ENCODE data around the gene PLEKHO2. TPM values are rescaled to one million over a fixed set of nuclear protein-coding genes. Genes with fewer than 3 reads are reported as not detected.

The PLEKHO2 gene
- total RNA-seq, 1 experiment from 2014 or later: 4.5 TPM

- no TSS peak for BruUV-seq (replicated peaks)
- ChIA-PET CTCF (no interaction called here), POLR2A (no interaction called here)
Measured at GRCh38 chr15:64858021-64858575, 16.4 kb downstream of the PLEKHO2 start.

GRCh38 chr15:64859226-64859625, 17.5 kb downstream of the PLEKHO2 start:
- no peaks in the 10 kb centered on the region for H3K9me3 Mint-ChIP-seq (ENCODE audit: unreplicated experiment)
- Histone ChIP-seq H3K4me3 (ENCODE audit: low read depth, low read length) (no peak overlapping the region), H3K27me3 (replicated peaks; ENCODE audit: control insufficient read depth, insufficient read depth, low read length) (no peaks in the 10 kb centered on the region), H3K4me1 (0 out of 2 replicates have a peak, but pooled peaks cover 6% of the 10 kb centered on the region), H3K36me3 (ENCODE audit: control insufficient read depth, insufficient read depth, low read length) (no peaks in the 10 kb centered on the region), H3K9me3 (no peaks in the 10 kb centered on the region)
- intact Hi-C loops (cut with micrococcal nuclease; ENCODE audit: unreplicated experiment): no loop called here
- ChIA-PET CTCF (interaction anchor here (0.6 to 1.0 kb wide), 2 partner anchors 36 to 207 kb away, joined by 3 read pairs; no protein-coding TSS in a partner anchor), POLR2A (no interaction called here)
- H3K27me3 Mint-ChIP-seq (ENCODE audit: insufficient read depth, unreplicated experiment): no peaks in the 10 kb centered on the region
- no peak overlapping the region for H3K4me3 Mint-ChIP-seq (ENCODE audit: unreplicated experiment)
- no peak overlapping the region for H3K27ac Mint-ChIP-seq (ENCODE audit: unreplicated experiment)
- H3K4me1 Mint-ChIP-seq (ENCODE audit: low read depth, unreplicated experiment): peaks cover 7% of the 10 kb centered on the region
- BruUV-seq (replicated peaks): no TSS peak
- no peak for DNase-seq
- TF ChIP-seq, protein P1, sequence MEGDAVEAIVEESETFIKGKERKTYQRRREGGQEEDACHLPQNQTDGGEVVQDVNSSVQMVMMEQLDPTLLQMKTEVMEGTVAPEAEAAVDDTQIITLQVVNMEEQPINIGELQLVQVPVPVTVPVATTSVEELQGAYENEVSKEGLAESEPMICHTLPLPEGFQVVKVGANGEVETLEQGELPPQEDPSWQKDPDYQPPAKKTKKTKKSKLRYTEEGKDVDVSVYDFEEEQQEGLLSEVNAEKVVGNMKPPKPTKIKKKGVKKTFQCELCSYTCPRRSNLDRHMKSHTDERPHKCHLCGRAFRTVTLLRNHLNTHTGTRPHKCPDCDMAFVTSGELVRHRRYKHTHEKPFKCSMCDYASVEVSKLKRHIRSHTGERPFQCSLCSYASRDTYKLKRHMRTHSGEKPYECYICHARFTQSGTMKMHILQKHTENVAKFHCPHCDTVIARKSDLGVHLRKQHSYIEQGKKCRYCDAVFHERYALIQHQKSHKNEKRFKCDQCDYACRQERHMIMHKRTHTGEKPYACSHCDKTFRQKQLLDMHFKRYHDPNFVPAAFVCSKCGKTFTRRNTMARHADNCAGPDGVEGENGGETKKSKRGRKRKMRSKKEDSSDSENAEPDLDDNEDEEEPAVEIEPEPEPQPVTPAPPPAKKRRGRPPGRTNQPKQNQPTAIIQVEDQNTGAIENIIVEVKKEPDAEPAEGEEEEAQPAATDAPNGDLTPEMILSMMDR (IDR thresholded peaks at IDR 0.05; ENCODE audit: insufficient read depth in 1 of 2, low read depth in 1 of 2, low read length in 1 of 2, severe bottlenecking in 1 of 2, unreplicated experiment in 1 of 2): no peak
- no peaks in the 10 kb centered on the region for H3K36me3 Mint-ChIP-seq (ENCODE audit: insufficient read depth, unreplicated experiment)

More at GRCh38 chr15:64858021-64858575, 16.4 kb downstream of the PLEKHO2 start:
- peaks cover 7% of the 10 kb centered on the region for H3K4me1 Mint-ChIP-seq (ENCODE audit: low read depth, unreplicated experiment)
- Histone ChIP-seq H3K4me3 (ENCODE audit: low read depth, low read length) (no peak overlapping the region), H3K9me3 (no peaks in the 10 kb centered on the region), H3K4me1 (0 out of 2 replicates have a peak, but pooled peaks cover 6% of the 10 kb centered on the region), H3K36me3 (ENCODE audit: control insufficient read depth, insufficient read depth, low read length) (no peaks in the 10 kb centered on the region), H3K27me3 (replicated peaks; ENCODE audit: control insufficient read depth, insufficient read depth, low read length) (no peaks in the 10 kb centered on the region)
- no peaks in the 10 kb centered on the region for H3K36me3 Mint-ChIP-seq (ENCODE audit: insufficient read depth, unreplicated experiment)
- DNase-seq: no peak
- no peak overlapping the region for H3K4me3 Mint-ChIP-seq (ENCODE audit: unreplicated experiment)
- intact Hi-C loops (cut with micrococcal nuclease; ENCODE audit: unreplicated experiment): no loop called here
- TF ChIP-seq, protein P1 (IDR thresholded peaks at IDR 0.05; ENCODE audit: insufficient read depth in 1 of 2, low read depth in 1 of 2, low read length in 1 of 2, severe bottlenecking in 1 of 2, unreplicated experiment in 1 of 2): no peak
- no peaks in the 10 kb centered on the region for H3K9me3 Mint-ChIP-seq (ENCODE audit: unreplicated experiment)
- H3K27me3 Mint-ChIP-seq (ENCODE audit: insufficient read depth, unreplicated experiment): no peaks in the 10 kb centered on the region
- no peak overlapping the region for H3K27ac Mint-ChIP-seq (ENCODE audit: unreplicated experiment)

- intact Hi-C loops (cut with micrococcal nuclease; ENCODE audit: unreplicated experiment): loop anchor here (10.0 kb wide), 1 partner anchor 83 kb away; no protein-coding TSS in a partner anchor
- ChIA-PET POLR2A (no interaction called here), CTCF (no interaction called here)
- H3K9me3 ChIP-seq: no peaks in the 10 kb centered on the region
- no TSS peak for BruUV-seq (replicated peaks)
- no peak for DNase-seq
- H3K36me3 Mint-ChIP-seq (ENCODE audit: insufficient read depth, unreplicated experiment): no peaks in the 10 kb centered on the region
- H3K27me3 ChIP-seq (replicated peaks; ENCODE audit: control insufficient read depth, insufficient read depth, low read length): no peaks in the 10 kb centered on the region
- H3K27me3 Mint-ChIP-seq (ENCODE audit: insufficient read depth, unreplicated experiment): no peaks in the 10 kb centered on the region
- H3K4me3 ChIP-seq (ENCODE audit: low read depth, low read length): no peak overlapping the region
- H3K4me3 Mint-ChIP-seq (ENCODE audit: unreplicated experiment): no peak overlapping the region
- no peak overlapping the region for H3K27ac Mint-ChIP-seq (ENCODE audit: unreplicated experiment)
- H3K36me3 ChIP-seq (ENCODE audit: control insufficient read depth, insufficient read depth, low read length): no peaks in the 10 kb centered on the region
- 0 out of 2 replicates have a peak, but pooled peaks cover 6% of the 10 kb centered on the region for H3K4me1 ChIP-seq
- TF ChIP-seq, protein P1 (IDR thresholded peaks at IDR 0.05; ENCODE audit: insufficient read depth in 1 of 2, low read depth in 1 of 2, low read length in 1 of 2, severe bottlenecking in 1 of 2, unreplicated experiment in 1 of 2): no peak
- H3K4me1 Mint-ChIP-seq (ENCODE audit: low read depth, unreplicated experiment): peaks cover 7% of the 10 kb centered on the region
- H3K9me3 Mint-ChIP-seq (ENCODE audit: unreplicated experiment): no peaks in the 10 kb centered on the region
Measured at GRCh38 chr15:64861331-64861730, 19.6 kb downstream of the PLEKHO2 start.
